Ramos (cell line): ENCODE data around the gene GRAP2.

ENCODE experiments used
- in situ Hi-C: fragments of 300-500 bp; cut with MboI; formaldehyde crosslinking; loops from one replicate; pipeline ENCODE4 v1.14.3; 2022; ENCODE audit warnings: low sequenced_read_pairs; ENCODE audit not compliant: unreplicated experiment

The GRAP2 gene

DNA sequence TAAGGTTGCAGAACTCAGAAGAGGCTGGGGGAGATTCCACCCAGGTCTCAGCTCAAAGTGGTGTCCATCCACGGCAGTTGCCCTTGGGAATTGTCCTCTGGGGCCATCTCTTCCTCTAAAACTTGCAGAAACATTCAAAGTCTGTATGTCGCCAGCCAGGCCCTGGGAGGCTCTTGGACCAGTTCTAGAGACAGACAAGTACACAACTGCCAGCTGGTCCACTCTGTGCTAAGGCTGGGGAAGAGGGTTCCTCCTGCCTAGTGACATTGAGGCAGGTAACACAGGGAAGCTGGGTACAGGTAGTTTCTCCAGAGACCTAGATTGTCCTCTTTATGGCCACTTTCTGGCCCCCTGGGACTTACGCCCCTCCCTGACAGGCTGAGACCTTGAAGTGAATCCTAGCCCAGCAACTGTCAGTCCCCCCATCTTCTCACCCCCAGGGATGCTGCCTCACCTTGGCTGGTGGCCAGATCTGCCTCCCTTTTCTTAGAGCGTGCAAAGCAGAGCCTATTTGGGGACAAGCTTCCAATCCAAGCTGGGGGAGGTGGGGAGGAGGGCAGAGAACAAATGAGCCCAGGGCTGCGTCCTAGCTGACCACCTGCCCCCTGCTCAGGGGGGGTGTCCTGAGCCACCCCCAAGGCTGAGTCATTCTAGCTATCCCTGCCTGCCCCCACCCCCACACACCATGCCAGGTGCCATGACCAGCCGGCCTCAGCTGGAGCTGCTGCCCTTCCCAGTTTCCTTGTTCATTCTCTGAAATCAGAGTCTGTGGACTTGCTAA, 102.2 kb downstream of the GRAP2 start:
- in situ Hi-C loops, result no loop called here

DNA sequence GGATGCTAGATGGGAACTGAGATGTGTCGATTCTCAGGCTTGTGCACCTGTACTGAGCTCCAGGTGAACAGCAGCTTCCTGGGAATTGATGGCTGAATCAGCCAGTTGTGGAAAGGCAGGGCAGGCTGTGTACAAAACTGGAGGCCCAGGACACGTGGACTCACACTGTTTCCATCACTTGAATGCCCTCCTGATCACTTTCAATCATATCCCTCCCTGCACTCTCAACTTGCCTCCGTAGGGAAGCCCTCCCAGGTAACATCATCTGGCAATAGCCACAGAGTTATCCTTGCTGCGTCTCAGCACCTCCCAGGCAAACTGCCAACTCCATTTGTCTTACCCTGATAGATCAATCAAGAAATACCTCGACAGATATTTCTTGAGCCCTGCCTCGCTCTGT, 104.0 kb downstream of the GRAP2 start:
- in situ Hi-C loops, result no loop called here

DNA sequence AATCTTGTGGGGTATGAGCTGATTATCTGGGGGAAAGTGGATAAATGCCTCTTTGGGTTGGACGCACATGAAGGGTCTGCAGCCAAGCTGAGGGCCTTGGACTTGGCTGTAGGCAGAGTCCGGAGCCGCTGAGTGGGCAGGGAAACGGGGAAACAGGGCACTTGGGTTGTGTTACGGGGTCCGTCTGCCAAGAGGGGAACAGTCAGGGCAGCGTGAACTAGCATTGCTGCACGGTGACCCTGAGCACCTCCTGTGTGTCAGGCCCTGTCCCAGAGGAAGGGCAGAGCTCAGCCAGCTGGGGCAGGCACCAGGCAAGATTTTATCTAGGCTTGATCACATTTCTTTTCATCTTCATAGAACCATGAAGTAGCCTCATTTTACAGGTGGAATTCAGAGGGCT, 105.8 kb downstream of the GRAP2 start:
- in situ Hi-C loops, result no loop called here

DNA sequence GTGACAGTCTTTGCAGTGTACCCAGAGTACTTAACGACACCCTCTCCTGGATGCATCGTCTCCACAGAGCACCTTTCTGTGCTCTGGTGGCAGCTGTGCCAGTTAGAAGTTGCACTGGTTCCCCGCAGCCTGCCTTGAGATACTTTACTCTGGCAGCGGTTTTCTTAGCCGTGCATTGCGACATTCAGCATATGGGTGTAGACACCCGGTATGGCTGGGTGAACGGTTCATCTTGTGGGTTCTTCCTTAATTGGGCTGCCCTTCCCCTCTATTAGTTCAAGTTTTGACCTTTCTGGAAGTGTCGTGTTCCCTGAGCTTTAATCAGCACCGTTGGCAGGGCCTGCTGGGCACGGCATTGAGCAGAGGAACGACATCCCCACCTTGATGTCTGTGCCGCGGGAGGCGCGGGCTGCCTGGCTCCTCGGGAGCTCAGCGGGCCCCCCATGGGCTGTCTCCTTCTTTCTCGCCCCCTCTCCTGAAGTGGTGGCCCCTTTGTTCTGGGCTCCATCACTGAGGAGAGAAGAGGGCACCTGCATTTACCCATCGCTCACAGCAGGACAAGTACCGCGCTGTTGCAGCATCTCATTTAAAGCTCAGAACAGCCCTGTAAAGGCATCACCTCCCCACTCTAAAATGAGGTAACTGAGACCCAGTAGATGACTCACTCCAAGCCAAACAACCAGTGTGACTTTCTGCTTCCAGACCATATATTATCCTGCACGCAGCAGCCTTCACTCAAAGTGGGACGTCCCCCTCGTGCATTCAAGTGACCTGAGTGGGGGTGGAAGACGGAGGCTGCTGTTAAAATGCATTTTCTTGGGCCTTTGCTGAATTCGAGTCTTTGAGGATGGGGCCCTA, 107.2 kb downstream of the GRAP2 start:
- in situ Hi-C loops, result no loop called here

DNA sequence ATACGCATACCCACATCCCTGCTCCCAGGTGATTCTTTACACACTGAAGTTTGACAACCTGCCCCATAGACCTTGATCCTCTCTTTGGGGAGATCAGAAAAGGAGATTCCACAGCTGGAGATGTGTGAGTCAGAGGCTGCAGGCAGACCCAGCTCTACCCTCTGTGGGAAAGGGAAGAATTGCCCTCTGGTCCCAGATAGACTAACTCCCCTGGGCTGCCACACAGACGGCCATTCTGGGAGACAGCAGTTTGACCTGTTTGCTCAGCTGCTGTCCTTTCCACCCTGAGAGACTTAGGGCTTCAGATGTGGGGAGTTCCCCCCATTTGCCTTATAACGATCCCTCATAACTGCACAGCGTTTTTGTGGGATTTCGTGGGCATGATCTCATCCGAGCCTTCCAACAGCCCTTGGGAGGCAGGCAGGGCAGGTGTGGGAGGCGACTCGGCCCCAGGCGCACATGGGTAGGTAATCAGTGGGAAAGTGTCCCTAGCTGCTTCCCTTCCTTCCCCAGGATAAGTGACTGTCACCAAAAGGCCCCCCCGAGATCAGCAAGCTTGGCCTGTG, 107.9 kb downstream of the GRAP2 start:
- in situ Hi-C loops, result no loop called here

DNA sequence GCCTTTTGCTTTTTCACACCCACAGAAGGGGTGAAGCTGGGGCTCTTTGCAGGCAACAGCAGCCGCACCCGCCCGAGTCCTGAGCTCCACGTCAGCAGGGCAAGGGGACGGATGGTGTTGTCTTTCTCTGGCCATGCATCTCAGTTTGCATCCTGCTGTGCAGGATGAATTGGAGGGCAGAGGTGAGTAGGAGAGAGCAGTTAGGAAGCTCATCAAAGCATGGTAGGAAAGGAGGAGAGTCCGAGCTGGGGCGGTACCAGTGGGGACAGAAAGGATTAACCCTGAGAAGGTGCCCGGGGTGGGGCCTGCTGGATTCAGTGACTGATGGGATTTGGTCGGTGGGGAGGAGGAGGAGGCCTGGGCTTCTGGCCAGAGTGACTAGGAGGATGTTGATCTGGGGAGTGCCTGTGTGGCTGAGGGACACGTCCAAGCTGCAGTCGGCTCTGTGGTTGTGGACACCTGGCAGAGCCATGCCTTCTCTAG, 108.4 kb downstream of the GRAP2 start:
- in situ Hi-C loops, result no loop called here

DNA sequence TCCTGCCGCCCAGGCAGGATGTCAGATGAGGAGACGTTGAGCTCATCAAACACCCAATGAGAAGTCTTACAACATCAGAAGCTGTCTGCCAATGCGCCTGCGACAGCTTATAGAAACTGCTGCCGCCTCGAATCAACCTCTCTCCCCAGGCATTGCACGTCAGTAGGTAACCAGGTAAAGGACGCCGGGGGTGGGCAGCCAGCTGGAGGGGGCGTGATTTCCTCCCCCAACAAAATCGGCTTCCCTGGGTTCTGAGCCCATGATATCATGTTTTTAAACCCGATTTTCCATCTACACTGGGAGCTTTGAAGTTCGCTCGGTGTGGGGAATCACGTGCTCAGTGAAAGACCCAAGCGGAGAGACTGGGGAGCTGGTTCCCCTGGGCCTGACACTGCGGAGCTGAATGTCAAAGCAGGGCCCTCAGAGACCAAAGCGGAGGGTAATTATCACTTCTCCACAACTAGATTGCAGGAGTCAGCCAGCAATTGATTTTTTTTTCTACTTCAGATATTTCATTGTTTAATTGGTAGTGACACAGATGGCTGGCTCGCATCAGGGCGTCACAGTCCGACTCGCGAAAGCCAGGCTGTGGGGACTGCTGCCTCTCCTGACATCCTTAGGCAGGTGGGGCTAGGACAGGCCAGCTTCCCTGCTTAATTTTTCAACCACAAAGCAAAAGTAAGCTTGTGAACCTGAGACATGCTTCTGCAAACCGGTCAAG, 109.2 kb downstream of the GRAP2 start:
- in situ Hi-C loops, result no loop called here

DNA sequence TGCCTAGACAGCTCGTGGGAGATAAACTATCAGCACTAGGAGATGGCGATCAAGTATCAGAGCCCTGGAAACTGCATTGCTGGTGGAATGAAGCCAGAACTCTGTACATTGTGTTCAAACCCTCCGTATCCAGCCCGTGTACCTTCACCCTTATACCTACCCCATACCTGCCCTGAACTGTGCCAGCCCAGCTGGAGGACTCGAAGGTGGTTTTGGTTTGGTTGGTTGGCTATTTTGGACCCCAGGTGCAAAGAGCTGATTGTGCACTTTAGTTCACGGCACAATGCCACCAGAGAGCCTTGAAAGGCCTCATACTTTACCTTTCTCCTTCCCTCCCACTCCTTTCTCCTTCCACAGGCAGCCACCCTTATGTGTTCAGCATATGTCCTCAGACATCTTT, 109.9 kb downstream of the GRAP2 start:
- in situ Hi-C loops, result no loop called here

DNA sequence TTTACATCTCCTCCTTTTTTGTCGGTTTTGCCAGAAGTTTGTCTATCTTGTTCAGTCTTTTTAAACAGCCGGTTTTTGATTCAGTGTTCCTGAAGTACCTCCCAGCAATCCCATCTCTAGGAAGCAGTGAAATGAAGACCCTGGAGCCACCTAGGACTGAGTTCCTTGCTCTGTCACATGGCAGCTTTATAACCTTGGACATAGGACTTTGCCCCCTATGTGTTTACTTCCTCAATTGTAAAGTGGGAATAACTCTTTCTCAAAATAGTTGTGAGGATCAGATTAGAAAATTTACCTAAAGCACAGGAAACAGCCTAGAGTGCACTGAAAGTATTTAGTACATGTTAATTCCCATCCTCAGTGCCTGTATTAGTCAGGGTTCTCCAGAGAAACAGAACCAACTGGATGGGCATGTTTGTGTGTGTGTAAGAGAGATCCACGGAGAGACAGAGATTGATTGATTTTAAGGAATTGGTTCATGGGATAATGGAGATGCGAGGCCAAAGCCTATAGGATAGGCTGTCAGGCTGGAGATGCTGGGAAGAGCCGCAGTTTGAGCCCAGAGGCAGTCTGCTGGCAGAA, 113.9 kb downstream of the GRAP2 start:
- in situ Hi-C loops, result no loop called here

DNA sequence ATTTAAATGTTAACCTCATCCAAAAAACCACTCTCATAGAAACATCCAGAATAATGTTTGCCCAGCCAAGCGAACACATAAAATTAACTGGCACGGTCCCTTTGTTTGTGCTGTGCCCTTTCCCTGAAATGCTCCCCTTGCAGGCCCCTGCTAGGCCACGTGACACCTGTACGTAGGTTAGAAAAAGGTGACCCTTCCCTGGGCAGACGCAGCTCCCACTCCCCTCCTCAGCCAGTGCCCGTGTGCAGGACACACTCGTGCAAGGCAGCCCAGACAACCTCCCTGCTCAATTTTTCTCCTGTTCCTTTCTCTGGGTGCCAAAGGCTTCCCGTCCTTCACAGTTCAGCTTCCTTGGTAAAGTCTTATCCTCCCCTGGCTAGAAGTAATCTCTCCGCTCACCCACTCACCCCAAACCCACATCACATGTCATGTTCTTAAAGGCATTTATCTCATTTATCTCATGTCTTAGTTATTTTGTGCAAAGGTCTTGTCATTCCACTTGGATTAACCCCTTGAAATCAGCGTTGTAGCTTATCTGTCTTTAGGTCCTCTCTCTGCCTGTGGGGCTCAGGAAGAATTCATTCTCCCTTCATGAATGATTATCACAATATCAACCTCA, 114.6 kb downstream of the GRAP2 start:
- in situ Hi-C loops, result no loop called here

DNA sequence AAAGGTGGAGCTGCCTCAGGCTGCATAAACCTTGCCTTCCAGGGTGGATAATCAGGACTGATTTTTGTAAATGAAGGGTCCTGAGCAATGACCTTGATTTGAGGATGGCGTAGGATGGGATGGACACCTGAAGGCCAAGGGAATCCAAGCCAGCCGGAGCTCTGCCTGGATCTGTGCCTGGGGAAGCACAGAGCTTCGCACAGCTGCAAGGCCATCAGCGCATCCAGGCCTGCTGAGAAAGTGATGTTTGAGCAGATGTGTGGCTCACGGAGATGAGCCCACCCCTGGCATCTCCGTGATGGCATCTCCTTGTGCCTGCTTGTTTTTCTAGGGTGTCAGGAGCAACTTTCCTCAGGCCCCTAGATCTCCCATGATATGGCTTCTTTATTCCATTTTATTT, 117.2 kb downstream of the GRAP2 start:
- in situ Hi-C loops, result no loop called here

DNA sequence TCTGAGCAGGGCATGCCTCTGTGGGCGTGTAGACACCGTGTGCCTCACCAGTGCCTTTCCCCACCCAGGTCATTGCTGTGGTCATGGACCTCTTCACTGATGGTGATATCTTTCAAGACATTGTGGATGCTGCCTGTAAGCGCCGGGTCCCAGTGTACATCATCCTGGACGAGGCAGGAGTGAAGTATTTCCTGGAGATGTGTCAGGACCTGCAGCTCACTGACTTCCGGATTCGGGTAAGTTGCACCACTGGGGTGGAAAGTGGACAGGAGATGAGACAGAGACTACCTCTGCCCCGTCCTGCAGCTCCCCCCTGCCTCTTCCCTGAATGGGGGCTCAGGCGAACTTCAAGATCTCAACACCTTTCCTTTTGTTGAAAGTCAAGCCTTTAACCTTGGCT, 118.2 kb downstream of the GRAP2 start:
- in situ Hi-C loops, result no loop called here

DNA sequence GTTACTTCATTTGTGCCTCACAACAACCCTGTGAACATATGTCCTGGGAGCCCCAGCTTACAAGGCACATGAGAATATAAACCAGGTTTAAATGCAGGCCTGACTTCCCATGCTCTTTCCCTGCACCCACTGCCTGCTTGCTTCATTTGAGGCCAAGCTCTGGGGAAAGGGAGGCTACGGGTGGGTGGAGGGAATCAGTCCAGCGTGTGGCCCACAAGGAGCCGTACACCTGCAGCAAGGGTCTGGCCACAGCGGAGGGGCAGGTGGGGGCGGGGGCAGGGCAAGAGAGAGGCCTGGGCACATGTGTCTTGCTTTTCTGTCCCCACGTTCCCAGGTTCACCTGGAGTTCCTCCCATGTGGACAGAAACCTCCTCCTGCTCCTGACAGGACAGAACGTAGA, 120.1 kb downstream of the GRAP2 start:
- in situ Hi-C loops, result no loop called here

DNA sequence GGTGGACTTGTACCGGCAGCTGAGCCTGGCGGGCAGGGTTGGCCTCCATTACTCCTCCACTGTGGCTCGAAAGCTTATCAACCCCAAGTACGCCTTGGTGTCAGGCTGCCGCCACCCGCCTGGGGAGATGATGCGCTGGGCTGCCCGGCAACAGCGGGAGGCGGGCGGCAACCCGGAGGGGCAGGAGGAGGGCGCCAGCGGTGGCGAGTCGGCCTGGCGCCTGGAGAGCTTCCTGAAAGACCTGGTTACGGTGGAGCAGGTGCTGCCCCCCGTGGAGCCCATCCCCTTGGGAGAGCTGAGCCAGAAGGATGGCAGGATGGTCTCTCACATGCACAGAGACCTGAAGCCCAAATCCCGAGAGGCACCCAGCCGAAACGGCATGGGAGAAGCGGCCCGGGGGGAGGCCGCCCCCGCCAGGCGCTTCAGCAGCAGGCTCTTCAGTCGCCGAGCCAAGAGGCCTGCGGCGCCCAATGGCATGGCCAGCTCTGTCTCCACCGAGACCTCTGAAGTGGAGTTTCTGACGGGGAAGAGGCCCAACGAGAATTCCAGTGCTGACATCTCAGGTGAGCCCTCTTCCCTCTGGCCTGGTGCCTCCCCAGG, 120.6 kb downstream of the GRAP2 start:
- in situ Hi-C loops, result no loop called here

DNA sequence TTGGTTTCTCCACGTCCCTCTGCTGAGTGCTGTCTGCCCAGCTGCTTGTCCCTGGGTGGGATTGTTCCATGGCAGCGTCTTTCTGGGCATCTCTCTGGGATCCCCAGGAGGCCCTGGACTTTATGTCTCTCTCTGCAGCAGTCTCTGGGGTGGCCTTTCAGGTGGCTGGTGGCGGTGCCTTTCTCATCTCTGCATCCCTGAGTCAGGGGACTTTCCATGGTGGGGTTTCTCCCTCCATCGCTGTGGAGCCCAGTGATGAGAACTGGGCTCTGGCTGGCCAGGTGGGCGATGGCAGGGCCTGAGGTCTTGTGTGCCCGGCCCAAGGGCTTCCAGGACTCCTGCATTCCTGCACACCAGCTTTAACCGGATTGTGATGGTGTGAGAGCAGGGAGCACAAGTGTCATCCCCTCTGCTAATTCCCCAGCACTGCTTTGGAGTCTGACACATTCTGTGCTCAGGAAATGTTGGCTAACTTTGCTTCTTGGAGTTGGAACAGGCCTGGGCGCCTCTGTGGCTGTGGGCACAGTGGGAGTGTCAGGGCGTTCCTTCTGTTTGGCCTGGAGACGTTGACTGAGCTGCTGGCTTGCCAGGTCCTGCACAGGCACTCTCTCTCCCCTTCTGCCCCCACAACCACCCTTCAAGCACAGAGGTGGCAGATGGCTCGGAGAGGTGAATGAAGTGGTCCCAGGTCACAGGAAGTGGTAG, 121.8 kb downstream of the GRAP2 start:
- in situ Hi-C loops, result no loop called here
